ENCODE data around the gene C16orf96. TPM values are rescaled to one million over a fixed set of nuclear protein-coding genes. Genes with fewer than 3 reads are reported as not detected.

The C16orf96 gene
- total and polyA plus RNA-seq, 4 donors = 0.06 to 0.25 (median 0.08) TPM

- H3K4me3 ChIP-seq (ENCODE audit: low read depth in 1 of 3, low read length in 3 of 3) = no peak overlapping the region
- no peak overlapping the region for H3K9ac ChIP-seq (ENCODE audit: low read depth in 1 of 2, low read length in 2 of 2)
- no peaks in the 10 kb centered on the region for H3K4me1 ChIP-seq (ENCODE audit: control insufficient read depth in 4 of 4, insufficient read depth in 4 of 4, low read length in 3 of 4)
- peaks cover 0 to 3% (median 0%) of the 10 kb centered on the region in 4 donors for H3K9me3 ChIP-seq (ENCODE audit: control insufficient read depth in 4 of 4, low read length in 3 of 4)
- 93% methylated on average over 17 of the region's 17 CpGs for WGBS
- H3K27me3 ChIP-seq (ENCODE audit: control insufficient read depth in 4 of 4, insufficient read depth in 4 of 4, low read length in 3 of 4) = no peaks in the 10 kb centered on the region
- TF ChIP-seq SP1 (IDR thresholded peaks at IDR 0.05) (no peak), ZBTB33 (IDR thresholded peaks at IDR 0.05) (no peak), NR2F2 (IDR thresholded peaks at IDR 0.05) (no peak), GABPA (IDR thresholded peaks at IDR 0.05 in 1 of 2, conservative IDR thresholded peaks at IDR 0.05 in 1 of 2) (no peak), EGR1 (IDR thresholded peaks at IDR 0.05; ENCODE audit: low read depth in 2 of 2) (no peak), RXRA (IDR thresholded peaks at IDR 0.05) (no peak), HNF4G (IDR thresholded peaks at IDR 0.05) (no peak), FOXA2 (IDR thresholded peaks at IDR 0.05) (no peak), RAD21 (IDR thresholded peaks at IDR 0.05) (no peak), HNF4A (conservative IDR thresholded peaks at IDR 0.05) (no peak), TAF1 (conservative IDR thresholded peaks at IDR 0.05) (no peak)
- TF ChIP-seq, protein P1, sequence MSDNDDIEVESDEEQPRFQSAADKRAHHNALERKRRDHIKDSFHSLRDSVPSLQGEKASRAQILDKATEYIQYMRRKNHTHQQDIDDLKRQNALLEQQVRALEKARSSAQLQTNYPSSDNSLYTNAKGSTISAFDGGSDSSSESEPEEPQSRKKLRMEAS (IDR thresholded peaks at IDR 0.05) = no peak
- TF ChIP-seq, protein P2, sequence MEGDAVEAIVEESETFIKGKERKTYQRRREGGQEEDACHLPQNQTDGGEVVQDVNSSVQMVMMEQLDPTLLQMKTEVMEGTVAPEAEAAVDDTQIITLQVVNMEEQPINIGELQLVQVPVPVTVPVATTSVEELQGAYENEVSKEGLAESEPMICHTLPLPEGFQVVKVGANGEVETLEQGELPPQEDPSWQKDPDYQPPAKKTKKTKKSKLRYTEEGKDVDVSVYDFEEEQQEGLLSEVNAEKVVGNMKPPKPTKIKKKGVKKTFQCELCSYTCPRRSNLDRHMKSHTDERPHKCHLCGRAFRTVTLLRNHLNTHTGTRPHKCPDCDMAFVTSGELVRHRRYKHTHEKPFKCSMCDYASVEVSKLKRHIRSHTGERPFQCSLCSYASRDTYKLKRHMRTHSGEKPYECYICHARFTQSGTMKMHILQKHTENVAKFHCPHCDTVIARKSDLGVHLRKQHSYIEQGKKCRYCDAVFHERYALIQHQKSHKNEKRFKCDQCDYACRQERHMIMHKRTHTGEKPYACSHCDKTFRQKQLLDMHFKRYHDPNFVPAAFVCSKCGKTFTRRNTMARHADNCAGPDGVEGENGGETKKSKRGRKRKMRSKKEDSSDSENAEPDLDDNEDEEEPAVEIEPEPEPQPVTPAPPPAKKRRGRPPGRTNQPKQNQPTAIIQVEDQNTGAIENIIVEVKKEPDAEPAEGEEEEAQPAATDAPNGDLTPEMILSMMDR (IDR thresholded peaks at IDR 0.05; ENCODE audit: low read depth, low read length, missing input control) = no peak
- no peak for DNase-seq (ENCODE audit: low spot score)
- H3K27ac ChIP-seq (ENCODE audit: low read depth in 1 of 2, low read length in 2 of 2) = no peak overlapping the region
- no peaks in the 10 kb centered on the region for H3K36me3 ChIP-seq (ENCODE audit: control insufficient read depth in 4 of 4, insufficient read depth in 3 of 4, low read depth in 1 of 4, low read length in 3 of 4)
Observed at GRCh38 chr16:4591706-4592470, 35.7 kb downstream of the C16orf96 start.

DNA sequence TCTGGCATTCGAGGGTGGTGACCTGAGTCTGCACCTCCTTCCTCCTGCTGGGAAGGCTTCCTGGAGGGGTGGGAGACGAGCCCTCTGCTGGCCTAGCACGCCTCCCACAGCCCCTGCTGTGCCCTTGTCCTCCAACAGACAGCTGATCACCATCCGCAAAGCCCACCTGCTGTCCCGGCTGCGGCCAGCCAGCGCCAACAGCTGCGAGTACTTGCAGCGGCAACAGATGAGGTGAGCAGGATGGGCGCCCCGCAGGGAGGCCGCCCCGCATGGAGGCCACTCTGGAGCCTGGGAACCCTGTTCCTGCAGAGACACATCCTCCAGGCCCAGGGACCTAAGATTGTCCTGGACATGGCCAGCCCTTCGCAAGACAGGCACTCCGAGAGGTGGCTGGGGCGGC, 36.9 kb downstream of the C16orf96 start:
- H3K36me3 ChIP-seq (ENCODE audit: control insufficient read depth in 4 of 4, insufficient read depth in 3 of 4, low read depth in 1 of 4, low read length in 3 of 4) = no peaks in the 10 kb centered on the region
- no peak overlapping the region for H3K9ac ChIP-seq (ENCODE audit: low read depth in 1 of 2, low read length in 2 of 2)
- TF ChIP-seq HNF4G (IDR thresholded peaks at IDR 0.05) (no peak), RAD21 (IDR thresholded peaks at IDR 0.05) (no peak), TAF1 (conservative IDR thresholded peaks at IDR 0.05) (no peak), FOXA2 (IDR thresholded peaks at IDR 0.05) (no peak), YY1 (IDR thresholded peaks at IDR 0.05) (no peak), RXRA (IDR thresholded peaks at IDR 0.05) (no peak)
- TF ChIP-seq, protein P1 (IDR thresholded peaks at IDR 0.05) = no peak
- TF ChIP-seq, protein P2 (IDR thresholded peaks at IDR 0.05; ENCODE audit: low read depth, low read length, missing input control) = no peak
- H3K27ac ChIP-seq (ENCODE audit: low read depth in 1 of 2, low read length in 2 of 2) = no peak overlapping the region
- peaks cover 0 to 4% (median 0%) of the 10 kb centered on the region in 4 donors for H3K4me1 ChIP-seq (ENCODE audit: control insufficient read depth in 4 of 4, insufficient read depth in 4 of 4, low read length in 3 of 4)
- peaks cover 0 to 3% (median 0%) of the 10 kb centered on the region in 4 donors for H3K9me3 ChIP-seq (ENCODE audit: control insufficient read depth in 4 of 4, low read length in 3 of 4)
- no peak for DNase-seq (ENCODE audit: low spot score)
- WGBS = 85% methylated on average over 16 of the region's 16 CpGs
- no peaks in the 10 kb centered on the region for H3K27me3 ChIP-seq (ENCODE audit: control insufficient read depth in 4 of 4, insufficient read depth in 4 of 4, low read length in 3 of 4)
- H3K4me3 ChIP-seq (ENCODE audit: low read depth in 1 of 3, low read length in 3 of 3) = no peak overlapping the region

Measured in liver (tissue), 9 donors.